ENCODE measurements around the gene FOSL1.

Gene FOSL1

DNA sequence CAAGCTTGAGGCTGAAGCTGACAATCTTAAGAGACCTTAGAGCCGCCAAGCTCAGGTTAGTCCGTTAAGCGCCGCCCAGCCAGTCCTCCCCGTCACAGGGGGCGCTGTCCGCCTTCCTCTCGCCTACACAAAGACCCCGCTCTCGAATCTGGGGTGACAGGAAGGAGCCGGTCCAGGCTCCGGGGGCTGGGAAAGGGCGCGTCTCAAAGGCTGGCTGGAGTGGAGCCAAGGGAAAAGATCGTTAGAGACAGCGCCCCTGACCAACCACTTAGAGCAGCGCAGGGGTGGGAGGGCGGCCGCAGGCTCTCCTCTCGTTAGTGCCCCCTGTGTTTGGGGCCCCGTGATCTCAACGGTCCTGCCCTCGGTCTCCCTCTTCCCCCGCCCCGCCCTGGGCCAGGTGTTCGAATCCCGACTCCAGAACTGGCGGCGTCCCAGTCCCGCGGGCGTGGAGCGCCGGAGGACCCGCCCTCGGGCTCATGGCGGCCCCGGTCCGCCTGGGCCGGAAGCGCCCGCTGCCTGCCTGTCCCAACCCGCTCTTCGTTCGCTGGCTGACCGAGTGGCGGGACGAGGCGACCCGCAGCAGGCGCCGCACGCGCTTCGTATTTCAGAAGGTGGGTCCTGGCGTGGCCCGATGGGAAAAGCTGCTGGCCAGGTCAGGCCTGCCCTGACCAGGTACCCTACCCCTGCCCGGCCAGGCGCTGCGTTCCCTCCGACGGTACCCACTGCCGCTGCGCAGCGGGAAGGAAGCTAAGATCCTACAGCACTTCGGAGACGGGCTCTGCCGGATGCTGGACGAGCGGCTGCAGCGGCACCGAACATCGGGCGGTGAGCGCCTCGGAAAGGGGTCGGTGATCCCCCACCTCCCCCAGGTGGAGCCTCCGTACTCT is 39.7 kb downstream of the FOSL1 start, which contains the start of gene MUS81:
Gene MUS81 (plus strand): TSS at position 156 of the 887 bp plus-strand sequence. CDS start 321 bp downstream, at position 477.
- WGBS, 2 experiments (ENCODE audit: insufficient coverage in 2 of 2), result 0% methylated on average over 70 to 76 of the region's 78 CpGs
- no peaks in the 10 kb centered on the region for H3K9me3 ChIP-seq (ENCODE audit: control insufficient read depth, low read length)
- peak within 1 kb of the TSS; percentile 94 for H3K27ac ChIP-seq (ENCODE audit: low read depth, low read length, severe bottlenecking)
- H3K4me1 ChIP-seq (ENCODE audit: control insufficient read depth, insufficient read depth, low read length, poor library complexity, severe bottlenecking), result peaks cover 22% of the 10 kb centered on the region
- peaks cover 54% of the 10 kb centered on the region for H3K36me3 ChIP-seq (ENCODE audit: control insufficient read depth, insufficient read depth, low read length)
- peak within 1 kb of the TSS; percentile 95 for H3K4me3 ChIP-seq (ENCODE audit: extremely low read depth, insufficient read depth, low read length, poor library complexity, severe bottlenecking)

- H3K9me3 ChIP-seq (ENCODE audit: control insufficient read depth, low read length), result no peaks in the 10 kb centered on the region
- peak overlapping the region; percentile 89 for H3K27ac ChIP-seq (ENCODE audit: low read depth, low read length, severe bottlenecking)
- peaks cover 54% of the 10 kb centered on the region for H3K36me3 ChIP-seq (ENCODE audit: control insufficient read depth, insufficient read depth, low read length)
- H3K4me1 ChIP-seq (ENCODE audit: control insufficient read depth, insufficient read depth, low read length, poor library complexity, severe bottlenecking), result peaks cover 29% of the 10 kb centered on the region
- 3% methylated on average over 16 of the region's 16 CpGs for WGBS, 2 experiments (ENCODE audit: insufficient coverage in 2 of 2)
- peak overlapping the region; percentile 95 for H3K4me3 ChIP-seq (ENCODE audit: extremely low read depth, insufficient read depth, low read length, poor library complexity, severe bottlenecking)
Observed at GRCh38 chr11:65859812-65860277, 40.3 kb downstream of the FOSL1 start.

GRCh38 chr11:65859095-65859811 is 40.9 kb downstream of the FOSL1 start:
- no peaks in the 10 kb centered on the region for H3K9me3 ChIP-seq (ENCODE audit: control insufficient read depth, low read length)
- peak overlapping the region; percentile 94 for H3K27ac ChIP-seq (ENCODE audit: low read depth, low read length, severe bottlenecking)
- H3K4me3 ChIP-seq (ENCODE audit: extremely low read depth, insufficient read depth, low read length, poor library complexity, severe bottlenecking), result peak overlapping the region; percentile 95
- peaks cover 54% of the 10 kb centered on the region for H3K36me3 ChIP-seq (ENCODE audit: control insufficient read depth, insufficient read depth, low read length)
- peaks cover 30% of the 10 kb centered on the region for H3K4me1 ChIP-seq (ENCODE audit: control insufficient read depth, insufficient read depth, low read length, poor library complexity, severe bottlenecking)
- WGBS, 2 experiments (ENCODE audit: insufficient coverage in 2 of 2), result 0% methylated on average over 39 to 46 of the region's 46 CpGs

DNA sequence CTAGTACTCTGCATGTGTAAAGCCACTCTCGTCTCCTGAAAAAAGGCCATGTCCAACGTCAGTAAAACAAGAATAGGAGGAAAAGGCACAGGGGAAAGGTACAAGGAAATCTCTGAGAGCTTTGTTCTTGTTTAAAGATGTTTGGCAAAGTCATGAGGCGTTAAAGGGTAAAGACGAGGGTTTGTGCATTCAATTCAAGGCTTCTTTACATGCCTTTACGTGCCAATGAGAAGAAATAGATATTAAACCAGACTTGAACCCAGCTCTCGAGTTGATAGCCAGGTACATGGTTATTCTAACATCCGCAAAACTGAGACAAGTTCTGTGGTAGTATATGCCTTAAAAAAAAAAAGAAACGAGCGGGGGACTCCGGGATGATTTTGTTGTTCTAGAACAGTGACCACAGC is 41.5 kb downstream of the FOSL1 start:
- H3K9me3 ChIP-seq (ENCODE audit: control insufficient read depth, low read length), result no peaks in the 10 kb centered on the region
- 1 to 6% methylated on average over 9 to 10 of the region's 10 CpGs for WGBS, 2 experiments (ENCODE audit: insufficient coverage in 2 of 2)
- peaks cover 30% of the 10 kb centered on the region for H3K4me1 ChIP-seq (ENCODE audit: control insufficient read depth, insufficient read depth, low read length, poor library complexity, severe bottlenecking)
- peak overlapping the region; percentile 94 for H3K27ac ChIP-seq (ENCODE audit: low read depth, low read length, severe bottlenecking)
- peak overlapping the region; percentile 95 for H3K4me3 ChIP-seq (ENCODE audit: extremely low read depth, insufficient read depth, low read length, poor library complexity, severe bottlenecking)
- peaks cover 54% of the 10 kb centered on the region for H3K36me3 ChIP-seq (ENCODE audit: control insufficient read depth, insufficient read depth, low read length)

- peaks cover 54% of the 10 kb centered on the region for H3K36me3 ChIP-seq (ENCODE audit: control insufficient read depth, insufficient read depth, low read length)
- no peaks in the 10 kb centered on the region for H3K9me3 ChIP-seq (ENCODE audit: control insufficient read depth, low read length)
- H3K27ac ChIP-seq (ENCODE audit: low read depth, low read length, severe bottlenecking), result peak within 1 kb of the TSS; percentile 94
- WGBS, 2 experiments (ENCODE audit: insufficient coverage in 2 of 2), result 0 to 1% methylated on average over 66 to 80 of the region's 92 CpGs
- peaks cover 30% of the 10 kb centered on the region for H3K4me1 ChIP-seq (ENCODE audit: control insufficient read depth, insufficient read depth, low read length, poor library complexity, severe bottlenecking)
- peak within 1 kb of the TSS; percentile 95 for H3K4me3 ChIP-seq (ENCODE audit: extremely low read depth, insufficient read depth, low read length, poor library complexity, severe bottlenecking)
Observed at GRCh38 chr11:65857853-65858680, 42.1 kb downstream of the FOSL1 start, which contains the start of gene CFL1. Gene CFL1, minus strand, starts transcription at chr11:65858180. Its CDS starts 81 bp downstream, at chr11:65858099.

DNA sequence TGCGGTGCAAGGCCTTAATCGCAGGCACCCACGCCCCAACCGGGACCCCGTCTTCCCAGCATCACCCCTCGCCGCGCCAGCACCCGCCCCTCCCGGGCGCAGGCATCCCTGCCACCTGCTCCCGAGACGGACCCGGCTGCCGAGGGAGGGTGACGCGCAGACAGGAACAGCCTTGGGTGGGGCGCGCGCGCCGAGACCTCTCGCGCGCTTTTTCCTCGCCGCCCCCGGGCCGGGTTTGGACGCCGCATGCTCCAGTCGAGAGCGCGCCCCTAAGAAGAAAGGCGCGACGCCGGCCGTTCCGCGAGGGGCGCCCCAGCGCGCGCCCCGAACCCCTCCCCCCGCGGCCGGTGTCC is 42.7 kb downstream of the FOSL1 start:
- peaks cover 28% of the 10 kb centered on the region for H3K4me1 ChIP-seq (ENCODE audit: control insufficient read depth, insufficient read depth, low read length, poor library complexity, severe bottlenecking)
- H3K36me3 ChIP-seq (ENCODE audit: control insufficient read depth, insufficient read depth, low read length), result peaks cover 54% of the 10 kb centered on the region
- peak overlapping the region; percentile 95 for H3K4me3 ChIP-seq (ENCODE audit: extremely low read depth, insufficient read depth, low read length, poor library complexity, severe bottlenecking)
- H3K9me3 ChIP-seq (ENCODE audit: control insufficient read depth, low read length), result no peaks in the 10 kb centered on the region
- 0% methylated on average over 25 to 46 of the region's 49 CpGs for WGBS, 2 experiments (ENCODE audit: insufficient coverage in 2 of 2)
- peak overlapping the region; percentile 94 for H3K27ac ChIP-seq (ENCODE audit: low read depth, low read length, severe bottlenecking)

GRCh38 chr11:65856689-65857499 is 43.3 kb downstream of the FOSL1 start:
- H3K4me1 ChIP-seq (ENCODE audit: control insufficient read depth, insufficient read depth, low read length, poor library complexity, severe bottlenecking), result peaks cover 22% of the 10 kb centered on the region
- peak overlapping the region; percentile 94 for H3K27ac ChIP-seq (ENCODE audit: low read depth, low read length, severe bottlenecking)
- peaks cover 54% of the 10 kb centered on the region for H3K36me3 ChIP-seq (ENCODE audit: control insufficient read depth, insufficient read depth, low read length)
- H3K4me3 ChIP-seq (ENCODE audit: extremely low read depth, insufficient read depth, low read length, poor library complexity, severe bottlenecking), result peak overlapping the region; percentile 95
- no peaks in the 10 kb centered on the region for H3K9me3 ChIP-seq (ENCODE audit: control insufficient read depth, low read length)
- WGBS, 2 experiments (ENCODE audit: insufficient coverage in 2 of 2), result 0 to 1% methylated on average over 53 to 54 of the region's 57 CpGs

DNA sequence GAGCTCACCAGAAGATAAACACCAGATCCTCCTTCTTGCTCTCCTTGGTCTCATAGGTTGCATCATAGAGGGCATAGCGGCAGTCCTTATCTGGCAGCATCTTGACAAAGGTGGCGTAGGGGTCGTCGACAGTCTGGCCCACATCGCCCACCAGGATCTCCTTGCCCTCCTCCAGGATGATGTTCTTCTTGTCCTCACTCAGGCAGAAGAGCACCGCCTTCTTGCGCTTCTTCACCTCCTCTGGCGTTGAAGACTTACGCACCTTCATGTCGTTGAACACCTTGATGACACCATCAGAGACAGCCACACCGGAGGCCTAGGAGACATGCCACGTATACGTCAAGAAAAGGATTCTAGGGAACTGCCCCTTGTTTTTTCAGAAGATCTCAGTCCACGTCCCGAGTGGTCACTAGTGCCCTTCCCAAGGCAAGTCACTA is 44.2 kb downstream of the FOSL1 start:
- peaks cover 59% of the 10 kb centered on the region for H3K36me3 ChIP-seq (ENCODE audit: control insufficient read depth, insufficient read depth, low read length)
- no peak overlapping the region for H3K27ac ChIP-seq (ENCODE audit: low read depth, low read length, severe bottlenecking)
- H3K4me3 ChIP-seq (ENCODE audit: extremely low read depth, insufficient read depth, low read length, poor library complexity, severe bottlenecking), result peak overlapping the region; percentile 95
- H3K4me1 ChIP-seq (ENCODE audit: control insufficient read depth, insufficient read depth, low read length, poor library complexity, severe bottlenecking), result peaks cover 17% of the 10 kb centered on the region
- H3K9me3 ChIP-seq (ENCODE audit: control insufficient read depth, low read length), result no peaks in the 10 kb centered on the region
- WGBS, 2 experiments (ENCODE audit: insufficient coverage in 2 of 2), result 94 to 96% methylated on average over 15 of the region's 15 CpGs

GRCh38 chr11:65854852-65855837 is 45.0 kb downstream of the FOSL1 start:
- WGBS, 2 experiments (ENCODE audit: insufficient coverage in 2 of 2), result 97% methylated on average over 10 to 11 of the region's 15 CpGs
- peaks cover 59% of the 10 kb centered on the region for H3K36me3 ChIP-seq (ENCODE audit: control insufficient read depth, insufficient read depth, low read length)
- peaks cover 17% of the 10 kb centered on the region for H3K4me1 ChIP-seq (ENCODE audit: control insufficient read depth, insufficient read depth, low read length, poor library complexity, severe bottlenecking)
- H3K4me3 ChIP-seq (ENCODE audit: extremely low read depth, insufficient read depth, low read length, poor library complexity, severe bottlenecking), result no peak overlapping the region
- H3K9me3 ChIP-seq (ENCODE audit: control insufficient read depth, low read length), result no peaks in the 10 kb centered on the region
- no peak overlapping the region for H3K27ac ChIP-seq (ENCODE audit: low read depth, low read length, severe bottlenecking)

Data from mesodermal cell (in vitro differentiated cells).